Measurements from ENCODE around the gene SPAG4.

SPAG4 gene

DNA sequence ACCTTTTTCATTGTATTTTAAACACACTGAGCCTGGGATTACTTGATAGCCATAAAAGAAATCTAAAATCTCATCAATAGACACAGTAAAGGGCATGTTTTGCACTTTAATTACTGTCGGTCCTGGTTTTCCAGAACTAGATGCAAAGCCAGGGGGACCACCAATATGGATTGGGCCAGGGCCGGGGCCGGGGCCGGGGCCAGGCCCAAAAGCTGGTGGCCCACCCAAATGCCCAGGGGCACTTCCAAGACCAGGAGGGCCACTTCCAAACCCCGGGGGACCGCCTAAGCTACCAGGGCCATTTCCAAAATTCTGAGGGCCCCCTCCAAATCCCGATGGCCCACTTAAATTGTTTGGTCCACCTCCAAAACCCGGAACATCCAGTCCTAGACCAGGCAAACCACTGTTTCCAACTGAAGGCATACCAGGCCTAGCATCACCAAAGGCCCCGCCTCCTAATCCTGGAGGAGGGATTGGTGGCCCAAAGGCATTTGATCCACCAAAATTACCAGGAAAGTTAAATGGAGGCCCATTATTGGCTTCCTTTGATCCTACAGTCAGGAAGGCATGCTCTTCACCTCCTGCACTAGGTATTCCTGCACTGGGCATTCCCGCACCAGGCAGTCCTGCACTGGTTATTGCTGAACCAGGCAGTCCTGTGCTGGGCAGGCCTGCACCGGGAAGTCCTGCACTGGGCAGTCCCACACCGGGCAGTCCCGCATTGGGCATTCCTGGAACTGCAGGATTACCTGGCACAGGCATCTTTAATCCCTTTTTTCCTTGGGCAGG lies 37.2 kb downstream of the SPAG4 start:
- in situ Hi-C loops (cut with MboI; ENCODE audit: low sequenced_read_pairs): no loop called here

DNA sequence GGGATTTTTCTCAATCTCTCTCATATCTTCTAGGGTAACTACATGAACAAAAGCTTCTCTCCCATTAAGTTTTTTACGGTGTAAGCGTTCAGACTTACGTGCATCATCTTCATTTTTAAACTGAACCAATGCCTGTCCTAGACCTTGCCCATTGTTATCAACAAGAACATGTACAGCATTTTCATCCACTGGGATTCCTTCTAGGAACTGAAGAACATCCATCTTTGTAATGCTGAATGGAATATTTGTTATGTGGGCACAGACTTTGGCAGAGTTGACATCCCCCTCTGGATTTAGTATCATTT lies 37.8 kb downstream of the SPAG4 start:
- in situ Hi-C loops (cut with MboI; ENCODE audit: low sequenced_read_pairs): no loop called here

- in situ Hi-C loops (cut with MboI; ENCODE audit: low sequenced_read_pairs): no loop called here
Observed at GRCh38 chr20:35653893-35654292, 38.3 kb downstream of the SPAG4 start.

- in situ Hi-C loops (cut with MboI; ENCODE audit: low sequenced_read_pairs): no loop called here
Observed at GRCh38 chr20:35654415-35654814, 38.8 kb downstream of the SPAG4 start.

DNA sequence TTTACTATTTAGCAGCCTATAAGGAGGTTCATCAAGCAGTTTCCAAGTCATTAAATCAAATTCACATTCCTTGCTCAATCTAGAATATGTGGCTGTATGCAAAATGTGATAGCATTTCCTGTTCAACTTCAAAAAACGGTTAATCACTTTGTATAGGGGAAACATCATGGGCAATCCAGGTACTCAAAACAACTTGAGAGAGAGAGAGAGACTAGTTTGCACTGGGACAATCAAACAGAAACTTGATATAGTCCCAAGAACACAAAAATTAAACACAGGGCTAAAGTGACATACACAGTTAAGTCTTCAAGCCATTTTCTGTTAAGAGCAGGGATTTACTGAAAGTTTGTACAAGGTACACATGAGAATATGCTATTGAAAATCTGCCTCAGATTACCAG lies 41.6 kb downstream of the SPAG4 start:
- in situ Hi-C loops (cut with MboI; ENCODE audit: low sequenced_read_pairs): no loop called here

DNA sequence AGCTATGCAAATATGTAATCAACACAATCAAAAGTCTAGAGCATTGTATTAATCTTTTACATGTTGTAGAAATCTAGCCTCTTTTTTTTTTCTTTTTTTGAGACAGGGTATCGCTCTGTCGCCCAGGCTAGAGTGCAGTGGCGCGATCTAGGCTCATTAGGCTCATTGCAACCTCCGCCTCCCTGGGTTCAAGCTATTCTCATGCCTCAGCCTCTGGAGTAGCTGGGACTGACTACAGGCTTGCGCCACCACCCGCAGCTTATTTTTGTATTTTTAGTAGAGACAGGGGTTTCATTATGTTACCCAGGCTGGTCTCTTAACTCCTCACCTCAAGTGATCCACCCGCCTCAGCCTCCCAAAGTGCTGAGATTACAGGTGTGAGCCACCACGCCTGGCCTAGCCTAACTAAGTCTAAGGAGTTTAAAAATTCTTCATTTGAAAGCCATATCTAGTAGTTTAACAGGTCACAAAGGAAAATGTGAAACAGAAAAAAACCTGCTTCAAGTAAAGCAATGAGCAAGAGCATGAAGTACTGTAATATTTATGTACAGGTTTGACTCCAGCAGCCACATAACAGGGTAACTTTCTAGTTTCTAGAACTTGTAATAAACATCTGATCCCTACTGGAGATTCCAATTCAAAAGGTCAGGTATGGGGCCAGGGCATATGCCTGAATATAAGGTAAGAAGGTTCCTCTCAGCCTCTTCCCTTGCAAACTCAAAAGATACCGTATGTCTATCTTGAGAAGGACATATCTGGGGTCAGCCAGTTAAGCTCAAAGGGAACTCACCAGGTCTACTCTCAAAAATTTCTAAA lies 44.7 kb downstream of the SPAG4 start:
- in situ Hi-C loops (cut with MboI; ENCODE audit: low sequenced_read_pairs): no loop called here

GRCh38 chr20:35661053-35661452 lies 45.4 kb downstream of the SPAG4 start:
- in situ Hi-C loops (cut with MboI; ENCODE audit: low sequenced_read_pairs): no loop called here

- in situ Hi-C loops (cut with MboI; ENCODE audit: low sequenced_read_pairs): no loop called here
Observed at GRCh38 chr20:35661908-35662307, 46.3 kb downstream of the SPAG4 start.

GRCh38 chr20:35662551-35662950 lies 46.9 kb downstream of the SPAG4 start:
- in situ Hi-C loops (cut with MboI; ENCODE audit: low sequenced_read_pairs): no loop called here

GRCh38 chr20:35663516-35664465 lies 48.2 kb downstream of the SPAG4 start:
- in situ Hi-C loops (cut with MboI; ENCODE audit: low sequenced_read_pairs): no loop called here

DNA sequence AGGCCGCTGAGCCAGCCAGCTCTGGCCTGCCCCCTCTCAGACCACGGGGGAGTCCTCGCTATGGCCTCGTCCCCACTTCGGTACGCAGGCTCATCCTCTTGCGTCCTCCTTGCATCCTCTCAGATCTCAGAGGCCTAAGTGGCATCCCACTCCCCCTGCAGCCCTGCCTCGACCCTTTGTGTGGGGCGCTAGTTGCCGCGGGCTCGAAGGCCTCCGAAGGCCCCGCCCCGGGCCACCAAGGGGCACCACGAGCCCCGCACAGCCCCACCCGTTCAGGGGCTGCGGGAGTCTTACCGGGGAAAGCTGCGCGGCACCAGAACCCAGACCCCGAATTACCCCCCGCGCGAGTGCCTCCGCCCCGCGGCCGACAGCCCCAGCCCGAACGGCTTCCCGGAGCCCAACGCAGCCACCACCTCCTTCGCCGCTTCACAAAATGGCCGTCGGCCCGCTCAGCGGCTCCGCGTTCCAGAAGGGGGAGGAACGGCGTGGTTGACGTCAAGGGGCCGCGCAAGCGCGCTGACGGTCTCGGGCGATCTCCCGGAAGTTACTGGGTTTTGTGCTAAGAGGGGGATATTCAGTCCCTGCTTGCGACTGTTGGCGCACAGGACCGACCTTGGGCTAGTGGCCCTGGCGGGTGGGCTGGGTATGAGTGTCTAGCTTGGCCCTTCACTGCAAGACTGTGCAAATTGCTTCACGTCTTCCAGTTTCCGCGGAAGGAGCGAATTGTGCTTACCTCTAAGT lies 49.0 kb downstream of the SPAG4 start, which contains the start of the genes CPNE1 and RBM12:
Gene CPNE1, minus strand, starts transcription at position 435 of the 741 bp plus-strand sequence. CDS start 31,977 bp downstream, outside the sequence.
Gene RBM12, minus strand, starts transcription at position 435 of the 741 bp plus-strand sequence. CDS start 9,578 bp downstream, outside the sequence.
- in situ Hi-C loops (cut with MboI; ENCODE audit: low sequenced_read_pairs): no loop called here

DNA sequence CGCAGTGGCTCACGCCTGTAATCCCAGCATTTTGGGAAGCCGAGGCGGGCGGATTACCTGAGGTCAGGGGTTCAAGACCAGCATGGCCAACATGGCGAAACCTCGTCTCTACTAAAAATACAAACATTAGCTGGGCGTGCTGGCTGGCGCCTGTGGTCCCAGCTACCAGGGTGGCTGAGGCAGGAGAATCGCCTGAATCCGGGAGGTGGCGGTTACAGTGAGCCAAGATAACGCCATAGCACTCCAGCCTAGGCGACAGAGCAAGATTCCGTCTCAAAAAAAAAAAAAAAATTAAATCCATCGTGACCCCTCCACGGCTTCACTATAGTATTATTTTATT lies 50.3 kb downstream of the SPAG4 start:
- in situ Hi-C loops (cut with MboI; ENCODE audit: low sequenced_read_pairs): no loop called here

GRCh38 chr20:35669221-35669620 lies 53.6 kb downstream of the SPAG4 start:
- in situ Hi-C loops (cut with MboI; ENCODE audit: low sequenced_read_pairs): no loop called here

GRCh38 chr20:35669681-35670080 lies 54.1 kb downstream of the SPAG4 start:
- in situ Hi-C loops (cut with MboI; ENCODE audit: low sequenced_read_pairs): no loop called here
